NCI-H2227 (cell line): ENCODE results near the gene NVL.
A peak's percentile ranks its signal among the peaks of the same experiment; 100 is the strongest.
"Not testable (repeated sequence)": the region's sequence is repeated elsewhere in the genome, so short reads cannot be mapped to it uniquely, and the experiment has no call there.

Experiments
- DNase-seq: peaks from one replicate; lab custom pipeline; 2025; ENCODE audit not compliant: unreplicated experiment; lab: John Stamatoyannopoulos, UW

NVL gene

GRCh38 chr1:224238212-224238611 is 91.8 kb downstream of the NVL start:
- no peak for DNase-seq

GRCh38 chr1:224237119-224237881 is 92.7 kb downstream of the NVL start:
- no peak for DNase-seq

GRCh38 chr1:224235813-224236493 is 94.0 kb downstream of the NVL start:
- DNase-seq = no peak

- no peak for DNase-seq
Observed at GRCh38 chr1:224234017-224234416, 96.0 kb downstream of the NVL start.

GRCh38 chr1:224226849-224227502 is 103.0 kb downstream of the NVL start:
- no peak for DNase-seq

GRCh38 chr1:224223819-224224714 is 105.9 kb downstream of the NVL start:
- no peak for DNase-seq

- no peak for DNase-seq
Observed at GRCh38 chr1:224219612-224220059, 110.3 kb downstream of the NVL start.

- no peak for DNase-seq
Observed at GRCh38 chr1:224219011-224219611, 110.9 kb downstream of the NVL start.

- DNase-seq = no peak
Observed at GRCh38 chr1:224217655-224218623, 112.0 kb downstream of the NVL start.

GRCh38 chr1:224216382-224216781 is 113.6 kb downstream of the NVL start:
- no peak for DNase-seq

GRCh38 chr1:224213438-224214119 is 116.4 kb downstream of the NVL start:
- no peak for DNase-seq

GRCh38 chr1:224212618-224213061 is 117.3 kb downstream of the NVL start:
- DNase-seq = no peak

- peak; percentile 62 for DNase-seq
Observed at GRCh38 chr1:224211206-224211962, 118.6 kb downstream of the NVL start.

GRCh38 chr1:224205931-224206538 is 123.9 kb downstream of the NVL start:
- not testable (repeated sequence) for DNase-seq

- peak; percentile 31 for DNase-seq
Observed at GRCh38 chr1:224205438-224205840, 124.5 kb downstream of the NVL start.

GRCh38 chr1:224203243-224204016 is 126.5 kb downstream of the NVL start:
- DNase-seq = no peak

- no peak for DNase-seq
Observed at GRCh38 chr1:224201853-224202252, 128.1 kb downstream of the NVL start.
